Omental fat pad (tissue), 4 donors: ENCODE results near the gene PHIP. TPM values are rescaled to one million over a fixed set of nuclear protein-coding genes. Genes with fewer than 3 reads are reported as not detected.

Experiments
- ATAC-seq: fragments of 150-250 bp; one replicate; pipeline ENCODE4 v1.9.1; 2016; ENCODE audit warnings: mild to moderate bottlenecking, moderate library complexity; ENCODE audit not compliant: low FRiP score
- DNase-seq: peaks from one replicate; pipeline ENCODE4 v3.0.0-alpha.2; 2019; ENCODE audit warnings: low spot score
- CTCF ChIP-seq, 3 donors: fragments of 450-650 bp; IDR thresholded peaks; one replicate each; pipeline ENCODE4 v1.5.1; 2016 to 2017; ENCODE audit warnings: antibody characterized with exemption in 3 of 3, mild to moderate bottlenecking in 3 of 3, moderate library complexity in 2 of 3
- total RNA-seq, 4 donors: library from RNA; depleted of rRNA; stranded (reverse); fragments of >200 nt; gene quantifications; one replicate each; pipeline ENCODE4 v1.1.0, GENCODE V29; 2016

The PHIP gene
- total RNA-seq, 4 donors from 2014 or later, result 18.0 to 43.3 (median 23.9) TPM

- TF ChIP-seq CTCF (IDR thresholded peaks at IDR 0.05), result no peak
- ATAC-seq (no peak), DNase-seq (no peak)
Observed at GRCh38 chr6:78917788-78918187, 160.3 kb downstream of the PHIP start.

DNA sequence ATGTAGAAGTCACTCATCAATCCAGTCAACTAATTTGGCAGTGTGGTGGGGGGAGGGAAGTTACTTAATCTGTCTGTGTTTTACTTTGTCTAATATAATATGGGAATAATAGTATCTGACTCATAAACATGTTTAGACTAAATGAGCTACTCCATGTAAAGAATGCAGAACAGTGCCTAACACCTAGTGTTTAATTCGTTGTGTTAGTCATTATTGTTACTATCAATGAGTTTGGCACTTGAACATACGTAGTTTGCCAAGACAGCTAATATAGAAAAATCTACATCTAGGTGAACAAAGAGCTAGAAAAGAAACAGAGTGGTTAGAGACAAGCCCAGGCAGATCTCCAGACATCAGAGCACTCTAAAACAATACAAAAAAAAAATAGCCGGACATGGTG is 161.6 kb downstream of the PHIP start:
- DNase-seq, result no peak
- TF ChIP-seq CTCF (IDR thresholded peaks at IDR 0.05), result no peak
- no peak for ATAC-seq

DNA sequence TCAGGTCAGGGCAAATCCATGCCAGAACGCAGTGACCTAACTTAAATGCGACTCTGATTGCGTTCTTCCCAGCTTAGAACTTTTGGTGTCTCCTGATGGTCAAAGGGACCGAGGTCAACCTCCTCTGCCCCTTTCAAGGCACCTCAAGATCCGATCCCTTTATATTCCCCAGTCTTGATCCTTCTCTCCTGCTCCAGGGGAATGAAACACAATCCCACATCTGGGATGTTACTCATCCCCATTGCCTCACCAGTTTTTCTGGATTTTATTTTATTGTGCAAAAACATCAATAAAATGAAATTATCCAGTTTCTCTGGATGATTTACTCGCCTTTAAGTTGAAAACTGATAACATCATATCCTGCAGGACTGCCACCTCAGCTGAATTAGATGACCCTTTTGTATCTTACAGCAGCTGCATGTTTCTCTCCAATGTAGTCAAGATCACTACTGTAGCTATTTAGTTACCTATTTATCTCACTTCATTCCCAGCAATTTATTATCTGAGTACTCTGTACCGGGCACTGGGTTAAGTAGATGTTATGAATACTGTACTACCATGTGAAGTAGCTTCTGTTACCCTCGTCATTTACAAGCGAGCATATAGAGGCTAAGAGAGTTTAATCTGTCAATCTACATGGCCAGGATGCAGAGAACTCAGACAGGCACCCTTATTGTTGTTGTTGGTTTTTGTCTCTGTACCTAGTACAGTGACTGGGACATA is 166.7 kb downstream of the PHIP start:
- TF ChIP-seq CTCF (IDR thresholded peaks at IDR 0.05), result no peak
- DNase-seq, result no peak
- ATAC-seq, result no peak

GRCh38 chr6:78910591-78911171 is 167.4 kb downstream of the PHIP start:
- DNase-seq, result no peak
- ATAC-seq, result no peak
- TF ChIP-seq CTCF (IDR thresholded peaks at IDR 0.05), result no peak

DNA sequence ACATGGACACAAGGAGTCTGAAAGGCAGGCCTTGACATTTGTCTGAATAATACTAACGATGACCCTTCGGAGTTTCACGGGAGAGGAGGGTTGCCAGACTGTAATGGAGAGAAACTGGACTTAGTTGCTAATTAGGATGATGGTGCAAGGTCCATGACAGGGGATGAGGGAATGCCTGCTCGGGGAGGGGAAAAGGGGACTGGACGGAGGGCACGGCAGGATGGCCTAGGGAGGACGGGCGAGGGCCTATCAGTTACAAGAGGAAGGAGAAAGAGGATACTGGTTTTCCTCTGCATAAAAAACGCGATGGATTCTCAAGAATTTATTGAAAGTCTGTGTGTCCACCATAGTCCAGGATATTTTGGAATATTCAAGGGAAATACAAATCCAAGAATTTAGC is 168.0 kb downstream of the PHIP start:
- ATAC-seq, result no peak
- TF ChIP-seq CTCF (IDR thresholded peaks at IDR 0.05), result no peak
- no peak for DNase-seq

DNA sequence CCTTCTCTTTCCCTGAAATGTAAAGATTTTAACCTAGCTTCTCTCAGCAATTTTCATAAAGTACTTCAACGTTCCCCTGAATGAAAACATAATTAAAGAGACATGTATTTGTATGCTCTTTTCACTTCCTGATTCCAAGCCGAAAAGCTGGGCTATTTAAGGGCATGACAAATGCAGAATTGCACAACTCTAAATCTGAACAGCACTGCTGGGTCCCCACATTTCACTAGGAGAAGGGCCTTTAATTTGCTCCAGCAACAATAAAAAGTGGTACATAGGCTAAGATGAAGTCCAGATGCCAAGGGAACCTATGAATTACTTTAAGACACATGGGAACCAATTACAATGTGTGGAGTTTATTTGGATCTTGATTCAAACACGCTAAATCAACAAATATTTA is 168.7 kb downstream of the PHIP start:
- TF ChIP-seq CTCF (IDR thresholded peaks at IDR 0.05), result no peak
- DNase-seq (no peak), ATAC-seq (no peak)

DNA sequence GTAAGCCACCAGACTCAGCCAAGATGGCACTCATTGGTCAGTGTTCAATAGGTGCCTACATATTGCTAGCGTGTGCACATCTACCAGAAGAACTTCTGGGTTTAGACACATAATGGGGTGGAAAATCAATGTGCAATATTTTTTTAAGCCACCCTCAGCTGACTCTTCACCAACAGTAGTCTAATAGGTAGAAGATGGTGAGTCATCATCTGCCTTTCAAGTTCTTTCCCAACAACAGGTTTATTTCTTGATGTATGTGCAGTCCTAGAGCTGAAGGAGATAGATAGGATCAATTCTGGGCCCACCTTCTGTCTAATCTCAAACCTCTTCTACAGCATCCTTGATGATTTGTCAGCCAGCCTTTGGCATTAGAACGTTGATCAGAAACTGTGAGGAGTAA is 169.4 kb downstream of the PHIP start:
- no peak for TF ChIP-seq CTCF (IDR thresholded peaks at IDR 0.05)
- no peak for DNase-seq
- ATAC-seq, result no peak
